HG03159 (cell line): ENCODE measurements around the gene SCTR.

Source experiments
- ATAC-seq: cut with Tn5 transposase; IDR thresholded peaks from one replicate; pipeline ENCODE4 v1.9.1; 2021; ENCODE audit warnings: mild to moderate bottlenecking, moderate library complexity; ENCODE audit not compliant: unreplicated experiment

The SCTR gene

DNA sequence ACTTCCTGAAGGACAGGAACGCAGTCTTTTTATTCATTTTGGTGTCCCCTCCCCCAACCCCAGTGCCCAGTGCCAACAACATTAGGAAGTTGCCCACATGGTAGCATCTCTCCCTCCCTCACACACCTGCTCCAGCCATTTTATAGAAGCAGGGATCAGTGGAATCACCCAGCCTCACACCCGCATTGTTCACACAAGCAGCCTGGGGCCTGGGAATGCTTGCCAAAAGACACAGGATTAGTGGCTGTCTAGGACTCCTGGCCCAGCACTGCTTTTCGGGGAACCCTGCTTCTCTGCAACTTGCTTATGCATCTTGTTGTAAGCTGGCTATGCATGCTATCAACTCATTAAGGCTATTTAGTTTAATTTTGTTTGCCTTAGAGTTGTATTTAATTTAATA is 74.8 kb downstream of the SCTR start:
- ATAC-seq = no peak

GRCh38 chr2:119448427-119449141 is 75.7 kb downstream of the SCTR start:
- ATAC-seq = no peak

GRCh38 chr2:119446037-119446436 is 78.2 kb downstream of the SCTR start:
- ATAC-seq = no peak

- ATAC-seq = no peak
Observed at GRCh38 chr2:119442850-119443249, 81.4 kb downstream of the SCTR start.

DNA sequence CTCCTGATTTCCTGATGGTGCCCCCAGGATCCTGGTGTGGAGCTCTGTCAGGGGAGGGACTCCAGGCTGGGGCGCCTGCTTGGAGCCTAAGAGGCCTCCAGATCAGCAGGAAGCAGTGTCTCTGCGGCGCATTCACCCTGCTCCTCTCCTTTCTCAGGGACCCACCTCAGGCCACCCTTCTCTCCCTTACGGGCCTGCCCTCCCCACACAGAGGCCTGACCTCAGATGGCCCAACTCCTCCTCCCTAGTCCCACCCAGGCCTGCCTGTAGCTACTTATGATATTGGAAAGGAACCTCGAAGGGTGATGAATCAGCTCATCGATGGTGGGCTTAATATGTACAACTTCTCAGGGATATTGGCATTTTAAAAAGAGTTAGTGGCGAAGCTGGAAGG is 82.1 kb downstream of the SCTR start:
- ATAC-seq = no peak

DNA sequence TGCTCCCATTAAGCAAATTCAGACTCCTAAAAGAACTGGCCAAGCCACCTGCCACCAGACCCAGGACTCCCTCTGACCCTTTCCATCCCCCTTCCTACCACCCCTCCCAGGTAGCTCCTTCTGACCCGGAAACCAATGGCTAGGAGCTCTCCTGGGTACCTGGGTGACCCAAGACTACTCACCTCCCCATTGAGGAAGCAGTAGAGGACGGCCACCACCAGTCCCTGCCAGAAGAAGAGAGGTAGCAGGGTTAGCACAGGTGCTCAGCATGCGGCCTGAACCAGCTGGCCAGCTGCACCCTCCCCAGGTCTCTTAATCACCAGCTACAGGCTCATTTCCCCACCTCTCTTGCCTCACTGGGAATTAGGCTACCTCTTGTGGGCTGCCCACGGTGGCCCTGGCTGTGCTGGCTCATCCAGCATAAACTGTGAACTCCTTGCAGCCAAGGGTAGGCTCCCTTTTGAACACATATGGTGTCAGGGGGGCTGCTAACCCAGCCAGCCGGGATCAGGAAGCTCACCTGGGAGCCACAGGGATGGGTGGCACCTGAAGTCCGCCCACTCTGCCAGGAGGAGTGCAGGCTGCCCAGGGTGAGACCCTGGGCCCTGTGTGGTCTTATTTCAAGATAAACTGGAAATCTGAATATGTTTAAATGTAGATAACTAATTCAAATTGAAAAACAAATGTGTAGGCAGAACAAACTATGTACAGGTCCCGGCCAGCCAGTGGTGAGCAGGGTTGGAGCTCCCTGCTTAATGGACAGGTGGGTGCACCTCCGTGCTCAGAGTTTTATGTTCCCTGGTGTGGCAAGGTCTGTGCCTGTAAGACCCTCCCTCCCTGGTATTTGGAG is 82.7 kb downstream of the SCTR start:
- no peak for ATAC-seq

GRCh38 chr2:119440873-119441272 is 83.4 kb downstream of the SCTR start:
- ATAC-seq = no peak

DNA sequence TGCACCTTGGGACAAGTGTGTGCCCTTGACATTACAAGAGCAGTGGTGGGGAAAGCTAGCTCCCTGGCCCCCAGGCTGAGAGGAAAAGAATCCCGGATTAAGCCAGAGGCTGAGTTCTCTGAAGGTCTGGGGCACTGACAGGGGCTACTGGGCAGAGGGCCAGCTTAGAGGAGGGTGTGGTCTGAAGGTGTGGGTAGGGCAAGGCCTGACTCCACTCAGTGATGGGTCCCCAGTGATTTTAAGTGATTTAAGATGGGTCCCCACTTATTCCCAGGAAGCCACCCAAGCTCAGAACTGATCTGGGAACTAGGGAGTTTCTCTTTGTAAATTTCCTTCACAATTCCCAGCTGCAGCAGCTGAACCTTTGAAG is 83.8 kb downstream of the SCTR start:
- no peak for ATAC-seq

DNA sequence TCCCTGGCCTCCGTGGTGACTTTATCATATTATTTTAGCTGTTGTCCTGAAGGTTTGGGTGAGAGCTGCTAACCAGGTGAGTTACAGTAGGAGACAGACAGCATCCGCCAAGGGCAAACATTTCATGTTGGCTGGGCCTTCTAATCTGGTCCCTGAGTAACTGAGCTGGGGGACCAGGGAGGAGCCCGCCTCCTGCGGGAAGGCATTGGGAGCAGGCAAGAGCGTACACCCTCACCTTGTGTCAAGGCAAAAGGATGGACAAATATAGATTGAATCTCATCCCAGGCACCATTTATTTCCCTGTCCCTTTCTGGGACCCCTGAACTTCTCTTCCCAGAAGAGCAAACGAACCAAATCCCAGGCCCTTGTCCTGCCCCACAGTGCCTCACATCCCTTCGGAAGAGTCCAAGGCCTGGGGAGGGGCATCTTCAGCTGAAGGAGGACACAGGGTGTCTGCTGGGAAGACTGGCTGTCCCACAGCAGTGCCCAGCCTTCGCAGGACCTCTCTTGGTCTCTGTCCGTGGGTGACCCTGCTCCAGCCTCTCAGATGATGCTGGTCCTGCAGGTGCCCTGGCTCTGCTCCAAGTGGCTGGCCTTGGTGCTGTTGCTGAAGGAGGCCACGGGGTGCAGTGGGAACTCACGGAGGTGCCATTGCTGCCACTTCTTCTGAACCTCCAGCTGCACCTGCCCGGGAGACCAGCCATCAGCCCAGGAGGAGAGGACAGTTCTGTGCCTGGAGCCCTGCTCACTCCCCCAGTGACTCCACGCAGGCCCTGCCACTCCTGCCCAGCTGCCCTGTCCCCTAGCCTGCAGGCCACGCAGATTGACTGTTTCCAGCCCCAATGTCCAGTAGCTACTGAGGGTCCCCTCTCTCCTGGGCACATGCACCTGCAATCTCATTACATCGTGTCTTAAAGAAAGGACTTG is 84.4 kb downstream of the SCTR start:
- ATAC-seq = no peak

- ATAC-seq = no peak
Observed at GRCh38 chr2:119438726-119439284, 85.5 kb downstream of the SCTR start.

DNA sequence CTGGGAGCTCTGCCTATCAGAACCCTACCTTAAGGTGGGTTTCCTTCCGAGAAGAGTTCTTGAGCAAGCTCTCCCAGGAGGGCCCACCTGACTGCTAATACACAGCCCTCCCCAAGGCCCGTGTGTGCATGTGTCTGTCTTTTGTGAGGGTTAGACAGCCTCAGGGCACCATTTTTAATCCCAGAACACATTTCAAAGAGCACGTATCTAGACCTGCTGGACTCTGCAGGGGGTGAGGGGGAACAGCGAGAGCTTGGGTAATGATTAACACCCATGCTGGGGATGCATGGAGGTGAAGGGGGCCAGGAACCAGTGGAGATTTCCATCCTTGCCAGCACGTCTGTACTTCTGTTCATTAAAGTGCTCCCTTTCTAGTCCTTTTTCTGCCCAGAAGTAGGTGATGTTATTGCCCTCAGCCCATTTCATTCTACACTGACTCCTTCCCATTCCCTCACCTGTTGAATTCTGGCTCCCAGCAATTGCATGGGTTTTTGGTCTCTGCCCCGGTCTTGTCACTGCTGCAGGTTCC is 86.1 kb downstream of the SCTR start:
- no peak for ATAC-seq

- ATAC-seq = no peak
Observed at GRCh38 chr2:119436993-119437772, 87.1 kb downstream of the SCTR start.

DNA sequence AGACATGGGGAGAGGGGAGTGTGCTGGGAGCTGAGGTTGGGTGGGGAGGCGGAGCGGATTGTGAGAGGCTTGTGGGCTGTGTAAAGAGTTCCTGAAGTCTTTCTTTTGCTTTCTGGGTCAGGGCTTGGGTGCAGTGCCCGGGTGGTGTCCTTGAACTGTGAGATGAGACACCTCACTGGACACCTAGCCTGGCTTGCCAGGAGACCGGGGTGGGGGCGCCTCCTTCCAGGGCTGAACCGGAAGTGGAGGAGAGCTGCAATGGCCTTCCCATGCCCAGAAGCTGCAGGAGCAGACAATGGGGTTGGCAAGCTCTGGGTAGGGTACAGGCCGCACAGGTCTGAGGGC is 88.4 kb downstream of the SCTR start:
- ATAC-seq = no peak

- no peak for ATAC-seq
Observed at GRCh38 chr2:119435081-119435952, 89.0 kb downstream of the SCTR start.

DNA sequence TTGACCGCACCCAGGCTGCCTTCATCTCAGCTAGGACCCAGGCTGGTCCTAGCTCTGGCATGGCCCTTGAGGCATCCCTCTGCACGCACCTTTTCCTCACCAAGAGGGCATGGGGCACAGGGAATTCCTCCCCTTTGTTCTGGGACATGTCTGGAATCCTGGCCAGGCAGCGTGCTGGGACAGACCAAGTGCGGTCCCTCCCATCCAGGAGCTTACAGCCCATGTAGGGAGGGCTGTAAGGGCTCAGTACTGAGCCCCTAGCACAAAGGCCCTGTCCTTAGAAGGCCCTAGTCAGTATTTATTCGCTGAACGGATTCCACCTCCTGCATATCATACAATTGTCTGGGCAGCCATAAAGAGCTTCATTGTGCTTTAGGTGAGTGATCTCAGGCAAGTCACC is 89.6 kb downstream of the SCTR start:
- no peak for ATAC-seq

- ATAC-seq = no peak
Observed at GRCh38 chr2:119433636-119434327, 90.5 kb downstream of the SCTR start.

DNA sequence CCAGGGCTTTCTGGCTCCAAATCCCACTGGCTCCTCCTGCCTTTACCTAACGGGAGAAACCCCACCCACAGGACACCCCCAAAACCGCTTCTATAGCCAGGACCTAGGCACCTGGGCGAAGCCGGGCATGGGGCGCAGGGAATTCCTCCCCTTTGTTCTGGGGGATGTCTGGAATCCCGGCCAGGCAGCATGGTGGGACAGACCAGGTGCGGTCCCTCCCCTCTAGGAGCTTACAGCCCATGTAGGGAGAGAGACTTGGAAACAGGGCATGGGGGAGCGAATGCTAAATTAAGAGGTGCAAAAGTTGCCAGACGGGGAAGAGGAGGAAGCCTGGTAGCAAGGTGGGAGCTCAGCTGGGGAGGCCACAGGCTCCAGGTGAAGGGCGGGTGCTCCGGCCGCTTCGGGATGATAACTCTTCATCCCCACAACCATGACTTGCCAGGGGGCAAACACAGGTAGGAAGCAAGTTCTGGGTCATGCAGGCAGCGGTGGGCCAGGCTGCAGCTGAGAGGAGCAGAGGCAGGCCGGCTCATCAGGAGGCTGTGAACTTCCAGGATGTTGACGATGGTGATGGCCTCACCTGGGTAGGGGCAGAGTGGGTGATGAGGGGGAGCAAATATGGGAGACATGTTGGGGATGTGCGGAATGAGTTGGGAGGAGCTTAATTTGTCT is 91.3 kb downstream of the SCTR start:
- no peak for ATAC-seq
